ENCODE results near the gene TXNRD1. TPM values are rescaled to one million over a fixed set of nuclear protein-coding genes. Genes with fewer than 3 reads are reported as not detected.
"Not testable (repeated sequence)": the region's sequence is repeated elsewhere in the genome, so short reads cannot be mapped to it uniquely, and the experiment has no call there.

The TXNRD1 gene
- 100 to 1,000 TPM in 1 of 2 donors, 10 to 100 TPM in 1; 75.8 to 103 TPM for total RNA-seq

GRCh38 chr12:104215638-104216297 is at the start of gene TXNRD1:
Gene TXNRD1 (plus strand): TSS chr12:104215779. CDS start chr12:104215803, 24 bp downstream.
- Mint-ChIP-seq H3K27ac (peak within 1 kb of the TSS; percentile 28 to 65), H3K36me3 (no peaks in the 10 kb centered on the region), H3K9me3 (no peaks in the 10 kb centered on the region), H3K27me3 (peaks cover 0 to 7% of the 10 kb centered on the region in 2 donors), H3K4me1 (ENCODE audit: low read depth in 2 of 2) (peaks cover 12 to 22% of the 10 kb centered on the region in 2 donors), H3K4me3 (peak within 1 kb of the TSS; percentile 88)
- DNase-seq (ENCODE audit: low spot score) (peak; percentile 87), ATAC-seq (peak; percentile 96 to 97)

- Mint-ChIP-seq H3K9me3 (no peaks in the 10 kb centered on the region), H3K36me3 (no peaks in the 10 kb centered on the region), H3K4me1 (ENCODE audit: low read depth in 2 of 2) (peaks cover 0 to 4% of the 10 kb centered on the region in 2 donors), H3K27ac (peak overlapping the region in 1 of 2 donors; percentile 11), H3K27me3 (peaks cover 5 to 8% of the 10 kb centered on the region in 2 donors), H3K4me3 (no peak overlapping the region)
- ATAC-seq (no peak), DNase-seq (ENCODE audit: low spot score) (no peak)
Measured at GRCh38 chr12:104165801-104166200, 49.8 kb upstream of the TXNRD1 start.

GRCh38 chr12:104166465-104166864 is 49.1 kb upstream of the TXNRD1 start:
- peaks cover 0 to 4% of the 10 kb centered on the region in 2 donors for H3K4me1 Mint-ChIP-seq (ENCODE audit: low read depth in 2 of 2)
- DNase-seq (ENCODE audit: low spot score) (no peak), ATAC-seq (no peak)
- no peaks in the 10 kb centered on the region for H3K9me3 Mint-ChIP-seq
- peak overlapping the region in 1 of 2 donors; percentile 11 for H3K27ac Mint-ChIP-seq
- H3K4me3 Mint-ChIP-seq: no peak overlapping the region
- H3K27me3 Mint-ChIP-seq: peaks cover 5 to 8% of the 10 kb centered on the region in 2 donors
- no peaks in the 10 kb centered on the region for H3K36me3 Mint-ChIP-seq

GRCh38 chr12:104167519-104168458 is 47.8 kb upstream of the TXNRD1 start:
- no peak for ATAC-seq
- peaks cover 0 to 2% of the 10 kb centered on the region in 2 donors for H3K27me3 Mint-ChIP-seq
- H3K36me3 Mint-ChIP-seq: no peaks in the 10 kb centered on the region
- H3K27ac Mint-ChIP-seq: no peak overlapping the region
- H3K9me3 Mint-ChIP-seq: no peaks in the 10 kb centered on the region
- DNase-seq (ENCODE audit: low spot score): no peak
- H3K4me3 Mint-ChIP-seq: no peak overlapping the region
- peaks cover 0 to 3% of the 10 kb centered on the region in 2 donors for H3K4me1 Mint-ChIP-seq (ENCODE audit: low read depth in 2 of 2)

- no peak for ATAC-seq
- H3K4me1 Mint-ChIP-seq (ENCODE audit: low read depth in 2 of 2): no peaks in the 10 kb centered on the region
- no peaks in the 10 kb centered on the region for H3K9me3 Mint-ChIP-seq
- no peak for DNase-seq (ENCODE audit: low spot score)
- no peak overlapping the region for H3K4me3 Mint-ChIP-seq
- H3K27me3 Mint-ChIP-seq: peaks cover 0 to 2% of the 10 kb centered on the region in 2 donors
- H3K36me3 Mint-ChIP-seq: no peaks in the 10 kb centered on the region
- H3K27ac Mint-ChIP-seq: no peak overlapping the region
Measured at GRCh38 chr12:104168596-104168995, 47.0 kb upstream of the TXNRD1 start.

- Mint-ChIP-seq H3K4me3 (no peak overlapping the region), H3K27me3 (peaks cover 0 to 7% of the 10 kb centered on the region in 2 donors), H3K27ac (no peak overlapping the region), H3K4me1 (ENCODE audit: low read depth in 2 of 2) (peaks cover 1 to 9% of the 10 kb centered on the region in 2 donors), H3K9me3 (no peaks in the 10 kb centered on the region), H3K36me3 (no peaks in the 10 kb centered on the region)
- no peak for DNase-seq (ENCODE audit: low spot score)
- peak in 1 of 2 donors; percentile 24 for ATAC-seq
Measured at GRCh38 chr12:104171785-104172569, 43.6 kb upstream of the TXNRD1 start.

GRCh38 chr12:104172570-104172947 is 43.0 kb upstream of the TXNRD1 start:
- DNase-seq (ENCODE audit: low spot score) (no peak), ATAC-seq (no peak)
- H3K4me1 Mint-ChIP-seq (ENCODE audit: low read depth in 2 of 2): peaks cover 7 to 14% of the 10 kb centered on the region in 2 donors
- no peak overlapping the region for H3K4me3 Mint-ChIP-seq
- no peak overlapping the region for H3K27ac Mint-ChIP-seq
- no peaks in the 10 kb centered on the region for H3K9me3 Mint-ChIP-seq
- no peaks in the 10 kb centered on the region for H3K36me3 Mint-ChIP-seq
- H3K27me3 Mint-ChIP-seq: peaks cover 0 to 7% of the 10 kb centered on the region in 2 donors

GRCh38 chr12:104173804-104174203 is 41.8 kb upstream of the TXNRD1 start:
- DNase-seq (ENCODE audit: low spot score); H3K9me3 Mint-ChIP-seq; ATAC-seq; H3K4me3 Mint-ChIP-seq; H3K36me3 Mint-ChIP-seq; H3K27ac Mint-ChIP-seq; H3K27me3 Mint-ChIP-seq: not testable (repeated sequence)
- peaks cover 19 to 25% of the 10 kb centered on the region in 2 donors for H3K4me1 Mint-ChIP-seq (ENCODE audit: low read depth in 2 of 2)

- Mint-ChIP-seq H3K4me1 (ENCODE audit: low read depth in 2 of 2) (peaks cover 19 to 25% of the 10 kb centered on the region in 2 donors), H3K4me3 (no peak overlapping the region), H3K27ac (peak overlapping the region in 1 of 2 donors; percentile 99), H3K36me3 (no peaks in the 10 kb centered on the region), H3K27me3 (peaks cover 0 to 4% of the 10 kb centered on the region in 2 donors), H3K9me3 (no peaks in the 10 kb centered on the region)
- no peak for DNase-seq (ENCODE audit: low spot score)
- ATAC-seq: no peak
Measured at GRCh38 chr12:104175726-104176247, 39.8 kb upstream of the TXNRD1 start.

GRCh38 chr12:104177336-104177662 is 38.3 kb upstream of the TXNRD1 start:
- no peak for ATAC-seq
- Mint-ChIP-seq H3K36me3 (no peaks in the 10 kb centered on the region), H3K9me3 (no peaks in the 10 kb centered on the region), H3K4me1 (ENCODE audit: low read depth in 2 of 2) (peaks cover 19 to 25% of the 10 kb centered on the region in 2 donors), H3K4me3 (peak overlapping the region; percentile 84), H3K27ac (peak overlapping the region; percentile 93 to 99), H3K27me3 (peaks cover 0 to 4% of the 10 kb centered on the region in 2 donors)
- no peak for DNase-seq (ENCODE audit: low spot score)

- H3K4me3 Mint-ChIP-seq: peak overlapping the region; percentile 84
- H3K4me1 Mint-ChIP-seq (ENCODE audit: low read depth in 2 of 2): peaks cover 19 to 25% of the 10 kb centered on the region in 2 donors
- H3K27ac Mint-ChIP-seq: peak overlapping the region; percentile 93 to 99
- DNase-seq (ENCODE audit: low spot score) (peak; percentile 76), ATAC-seq (peak; percentile 88 to 92)
- no peaks in the 10 kb centered on the region for H3K36me3 Mint-ChIP-seq
- peaks cover 0 to 4% of the 10 kb centered on the region in 2 donors for H3K27me3 Mint-ChIP-seq
- no peaks in the 10 kb centered on the region for H3K9me3 Mint-ChIP-seq
Measured at GRCh38 chr12:104177663-104178501, 37.7 kb upstream of the TXNRD1 start.

- no peak for ATAC-seq
- Mint-ChIP-seq H3K4me1 (ENCODE audit: low read depth in 2 of 2) (peaks cover 23 to 24% of the 10 kb centered on the region in 2 donors), H3K4me3 (no peak overlapping the region), H3K27me3 (peaks cover 2% of the 10 kb centered on the region in 2 donors), H3K9me3 (no peaks in the 10 kb centered on the region), H3K27ac (peak overlapping the region in 1 of 2 donors; percentile 75), H3K36me3 (no peaks in the 10 kb centered on the region)
- no peak for DNase-seq (ENCODE audit: low spot score)
Measured at GRCh38 chr12:104180374-104180773, 35.2 kb upstream of the TXNRD1 start.

All from natural killer cell treated with Interleukin-12 subunit alpha and Interleukin-12 subunit beta and Interleukin-15 and Interleukin-18, amount 100 ng/mL, for 72 hours (primary cell).